Cardiac fibroblast (primary cell): ENCODE measurements around the gene RASGRP2.

ENCODE experiments used
- DNase-seq, 2 donors: peaks; one replicate each; pipeline versions ENCODE4 v3.0.0 to v3.0.0-alpha.2; 2010; ENCODE audit warnings: low read depth in 2 of 2
- H3K4me3 ChIP-seq, 2 donors: replicated peaks in 1 of 2; 1 replicate in 1 of 2; 2 replicates in 1 of 2; pipeline ENCODE4 v1.5.1; 2011; ENCODE audit warnings: low read depth in 2 of 2, low read length in 2 of 2, mild to moderate bottlenecking in 2 of 2, moderate library complexity in 1 of 2
- TF ChIP-seq, protein P1 (sequence below): IDR thresholded peaks from one replicate; pipeline ENCODE4 v1.5.1; 2011; ENCODE audit warnings: low read depth, mild to moderate bottlenecking, low read length, inconsistent platforms

Gene RASGRP2

DNA sequence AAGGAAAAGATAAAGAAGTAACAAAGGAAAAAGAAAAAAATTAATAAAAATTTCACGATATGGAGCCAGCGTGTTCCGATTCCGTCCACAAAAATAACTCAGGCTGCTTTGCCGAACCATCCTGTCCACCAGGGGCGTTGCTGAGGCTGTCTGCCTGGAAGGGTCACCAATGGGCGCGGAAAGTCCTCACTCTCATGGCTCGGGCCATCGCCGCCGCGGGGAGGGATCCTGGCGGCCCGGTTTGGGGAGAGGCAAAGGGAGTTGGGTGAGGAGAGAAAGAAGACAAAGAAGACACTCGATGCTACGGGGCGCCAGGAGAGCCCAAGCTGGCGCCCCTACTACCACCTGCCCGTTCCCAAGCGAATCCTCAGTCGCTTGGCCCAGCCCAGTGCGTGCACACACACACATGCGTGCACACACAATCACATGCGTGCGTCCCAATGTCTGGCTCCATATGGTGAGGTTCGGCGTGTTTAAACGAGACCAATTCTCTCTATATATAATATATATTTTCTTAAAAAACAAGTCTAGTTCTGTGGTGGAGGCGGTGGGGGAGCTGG, 21.4 kb upstream of the RASGRP2 start:
- TF ChIP-seq, protein P1, sequence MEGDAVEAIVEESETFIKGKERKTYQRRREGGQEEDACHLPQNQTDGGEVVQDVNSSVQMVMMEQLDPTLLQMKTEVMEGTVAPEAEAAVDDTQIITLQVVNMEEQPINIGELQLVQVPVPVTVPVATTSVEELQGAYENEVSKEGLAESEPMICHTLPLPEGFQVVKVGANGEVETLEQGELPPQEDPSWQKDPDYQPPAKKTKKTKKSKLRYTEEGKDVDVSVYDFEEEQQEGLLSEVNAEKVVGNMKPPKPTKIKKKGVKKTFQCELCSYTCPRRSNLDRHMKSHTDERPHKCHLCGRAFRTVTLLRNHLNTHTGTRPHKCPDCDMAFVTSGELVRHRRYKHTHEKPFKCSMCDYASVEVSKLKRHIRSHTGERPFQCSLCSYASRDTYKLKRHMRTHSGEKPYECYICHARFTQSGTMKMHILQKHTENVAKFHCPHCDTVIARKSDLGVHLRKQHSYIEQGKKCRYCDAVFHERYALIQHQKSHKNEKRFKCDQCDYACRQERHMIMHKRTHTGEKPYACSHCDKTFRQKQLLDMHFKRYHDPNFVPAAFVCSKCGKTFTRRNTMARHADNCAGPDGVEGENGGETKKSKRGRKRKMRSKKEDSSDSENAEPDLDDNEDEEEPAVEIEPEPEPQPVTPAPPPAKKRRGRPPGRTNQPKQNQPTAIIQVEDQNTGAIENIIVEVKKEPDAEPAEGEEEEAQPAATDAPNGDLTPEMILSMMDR, result peak; percentile 18
- H3K4me3 ChIP-seq, result no peak overlapping the region
- no peak for DNase-seq

DNA sequence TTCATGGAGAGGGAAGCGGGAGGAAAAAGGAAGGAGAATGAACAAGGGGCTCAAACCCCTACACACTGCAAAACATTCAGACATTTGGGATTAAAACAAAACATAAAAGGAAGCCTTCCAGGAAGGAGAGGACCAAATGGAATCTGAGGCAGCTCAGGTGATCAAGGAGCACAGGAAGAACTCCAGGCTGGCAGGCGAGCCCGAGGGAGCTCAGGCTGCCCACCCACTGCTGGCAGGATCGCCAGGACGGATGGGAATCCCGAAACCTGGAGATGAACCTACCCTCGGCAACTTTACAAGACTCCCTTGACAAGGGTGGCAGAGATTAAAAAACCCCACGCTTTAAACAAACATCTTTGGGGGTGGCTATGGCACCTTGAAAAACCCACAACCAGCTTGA, 20.8 kb upstream of the RASGRP2 start:
- TF ChIP-seq, protein P1, result no peak
- no peak overlapping the region for H3K4me3 ChIP-seq
- no peak for DNase-seq

DNA sequence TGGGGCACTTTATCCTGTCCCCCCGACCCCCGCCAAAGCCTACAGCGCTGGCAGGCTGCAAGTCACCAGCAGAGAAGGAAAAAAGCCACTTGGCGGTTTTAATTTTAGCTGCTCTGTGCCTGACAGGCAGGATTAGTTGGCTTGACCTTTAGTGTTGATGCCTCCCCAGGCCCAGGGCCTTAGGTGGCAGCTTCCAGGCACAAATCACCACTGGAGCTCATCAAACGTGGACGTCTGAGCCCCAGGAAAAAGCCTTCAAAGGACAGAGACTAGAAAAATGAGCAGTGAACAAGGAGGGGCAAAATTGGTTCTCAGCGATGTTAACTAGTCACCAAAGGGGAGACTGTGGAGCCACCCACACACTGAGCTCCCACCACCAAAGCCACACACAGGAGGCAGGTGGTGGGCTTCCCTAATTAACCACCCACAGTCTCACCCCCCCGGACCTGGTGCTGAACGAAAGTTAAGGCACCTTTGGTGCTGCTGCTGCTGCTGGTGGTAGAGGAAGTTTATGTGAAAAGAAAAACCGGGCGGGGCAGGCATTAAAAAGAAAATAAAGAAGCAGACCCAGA, 20.2 kb upstream of the RASGRP2 start:
- H3K4me3 ChIP-seq, result no peak overlapping the region
- TF ChIP-seq, protein P1, result no peak
- DNase-seq, result no peak

DNA sequence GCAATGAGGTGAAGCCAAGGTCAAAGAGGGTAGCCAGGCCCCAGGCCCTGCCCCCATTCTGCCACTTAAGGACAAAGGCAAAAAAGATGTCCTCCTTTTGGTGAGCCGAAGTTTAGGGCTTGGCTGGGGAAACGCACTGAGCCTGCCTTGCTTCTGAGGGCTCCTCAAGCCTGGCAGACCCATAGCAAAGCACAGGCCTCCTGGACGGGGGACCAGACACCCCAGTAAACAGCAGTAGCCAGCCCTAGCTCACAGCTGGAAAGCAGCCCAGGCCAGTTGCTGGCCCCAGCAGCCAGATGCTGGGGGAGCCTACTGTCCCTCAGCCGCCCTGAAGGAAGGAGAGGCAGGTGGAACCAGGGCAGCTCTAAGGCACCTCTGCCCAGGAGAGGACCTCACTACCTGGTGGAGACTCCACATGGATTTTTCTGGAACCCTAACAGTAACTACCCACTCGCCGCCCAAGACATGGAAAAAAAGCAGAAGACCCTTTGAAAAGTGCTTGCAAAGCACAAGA, 19.6 kb upstream of the RASGRP2 start:
- TF ChIP-seq, protein P1, result no peak
- H3K4me3 ChIP-seq, result no peak overlapping the region
- no peak for DNase-seq

DNA sequence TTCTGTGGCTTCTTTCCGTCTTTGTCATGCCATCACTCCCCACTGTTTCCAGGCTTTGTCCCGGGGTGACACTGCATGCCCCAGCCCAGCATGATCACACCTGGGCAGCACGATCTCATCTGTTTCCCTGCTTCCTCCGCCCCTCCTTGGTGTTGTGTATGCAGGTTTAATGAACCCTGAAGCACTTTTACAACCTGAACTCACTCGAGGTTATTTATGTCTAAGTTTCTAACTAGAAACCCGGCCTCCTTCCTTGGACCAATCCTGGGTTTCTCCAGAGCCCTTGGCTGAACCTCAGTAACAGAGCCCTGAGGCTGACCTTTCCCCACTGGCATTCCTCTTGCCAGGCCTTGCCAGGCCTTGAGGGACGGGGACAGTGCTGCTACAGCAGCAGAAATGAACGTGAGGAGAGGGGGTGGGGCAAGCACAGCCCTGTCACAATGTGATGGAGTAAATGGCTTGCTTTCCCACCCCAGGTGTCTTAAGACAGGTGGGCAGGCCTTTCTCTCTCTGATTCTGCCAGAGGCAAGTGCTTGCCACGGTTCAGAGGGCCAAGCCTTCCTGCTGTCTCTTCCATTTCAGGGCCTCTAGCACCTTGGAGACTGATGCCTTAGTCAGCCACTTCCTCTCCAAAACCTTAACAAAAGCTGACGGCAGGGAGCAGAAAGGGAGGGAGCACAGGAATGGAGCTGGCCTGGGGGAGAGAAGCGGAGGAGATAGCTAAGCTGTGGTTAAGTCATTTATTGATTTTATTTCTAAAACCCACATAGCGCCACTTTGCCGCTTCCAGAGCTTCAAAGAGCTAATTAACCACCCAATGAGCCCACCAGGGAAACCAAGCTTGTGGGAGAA, 19.0 kb upstream of the RASGRP2 start:
- no peak overlapping the region for H3K4me3 ChIP-seq
- TF ChIP-seq, protein P1, result no peak
- DNase-seq, result peak; percentile 71 to 76

DNA sequence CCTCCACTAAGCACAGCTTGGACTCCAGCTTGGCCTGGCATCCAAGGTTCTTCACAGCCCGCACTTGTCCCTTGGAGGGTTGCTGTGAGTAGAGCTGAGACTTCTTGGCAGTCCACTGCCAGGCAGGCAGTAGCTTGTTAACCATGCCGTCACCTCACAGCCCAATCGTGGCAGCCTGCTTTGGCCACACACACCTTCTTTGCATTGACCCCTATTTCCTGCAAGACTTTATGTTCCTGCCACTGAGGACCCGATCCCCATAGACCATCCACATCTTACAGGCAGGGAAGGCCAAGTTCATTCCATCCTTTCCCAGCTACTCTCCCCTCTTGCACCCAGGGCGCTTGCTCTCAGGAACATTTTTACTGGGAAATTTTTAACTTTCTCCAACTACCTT, 18.3 kb upstream of the RASGRP2 start:
- TF ChIP-seq, protein P1, result no peak
- no peak for DNase-seq
- H3K4me3 ChIP-seq, result no peak overlapping the region
